Stimulated activated naive CD4-positive, alpha-beta T cell (primary cell): ENCODE results near the gene DIPK1B.

Source experiments
- DNase-seq, 6 experiments: peaks; one replicate each; lab custom pipeline; 2025; lab: John Stamatoyannopoulos, UW

DIPK1B gene

GRCh38 chr9:136686794-136687711 lies 25.3 kb upstream of the DIPK1B start, which contains the start of gene AGPAT2:
TSS of gene AGPAT2 (minus strand) at chr9:136687457. CDS start at chr9:136687357, 100 bp downstream.
- peak in 5 of 6 experiments; percentile 43 to 66 (median 45) for DNase-seq

DNA sequence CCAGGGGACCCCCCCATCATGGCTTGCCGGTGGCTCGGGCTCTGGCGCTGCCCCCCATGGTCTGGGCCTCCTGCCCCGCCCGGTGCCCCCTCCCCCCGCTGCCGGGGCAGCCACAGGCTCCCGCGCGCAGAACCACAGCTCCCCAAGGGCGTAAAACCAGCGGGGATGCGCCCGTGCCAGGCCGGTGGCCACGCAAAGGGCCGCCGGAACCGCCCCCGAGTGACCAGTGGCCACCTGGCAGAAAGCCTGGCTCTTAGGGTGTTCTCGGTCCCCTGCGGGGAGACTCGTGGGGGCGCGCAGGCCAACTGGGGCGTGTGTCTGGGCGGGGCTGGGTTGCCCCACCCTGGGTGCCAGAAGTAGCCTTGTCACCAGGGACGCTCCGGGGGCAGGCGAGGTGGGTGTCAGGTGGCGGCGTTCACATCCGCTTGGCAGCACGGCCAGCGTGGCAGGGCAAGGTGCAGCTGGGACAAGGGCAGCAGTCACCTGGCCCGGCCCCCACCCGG lies 24.6 kb upstream of the DIPK1B start:
- no peak for DNase-seq

- DNase-seq, result no peak
Measured at GRCh38 chr9:136688274-136689107, 23.9 kb upstream of the DIPK1B start.

- DNase-seq, result no peak
Measured at GRCh38 chr9:136689108-136689460, 23.3 kb upstream of the DIPK1B start.

DNA sequence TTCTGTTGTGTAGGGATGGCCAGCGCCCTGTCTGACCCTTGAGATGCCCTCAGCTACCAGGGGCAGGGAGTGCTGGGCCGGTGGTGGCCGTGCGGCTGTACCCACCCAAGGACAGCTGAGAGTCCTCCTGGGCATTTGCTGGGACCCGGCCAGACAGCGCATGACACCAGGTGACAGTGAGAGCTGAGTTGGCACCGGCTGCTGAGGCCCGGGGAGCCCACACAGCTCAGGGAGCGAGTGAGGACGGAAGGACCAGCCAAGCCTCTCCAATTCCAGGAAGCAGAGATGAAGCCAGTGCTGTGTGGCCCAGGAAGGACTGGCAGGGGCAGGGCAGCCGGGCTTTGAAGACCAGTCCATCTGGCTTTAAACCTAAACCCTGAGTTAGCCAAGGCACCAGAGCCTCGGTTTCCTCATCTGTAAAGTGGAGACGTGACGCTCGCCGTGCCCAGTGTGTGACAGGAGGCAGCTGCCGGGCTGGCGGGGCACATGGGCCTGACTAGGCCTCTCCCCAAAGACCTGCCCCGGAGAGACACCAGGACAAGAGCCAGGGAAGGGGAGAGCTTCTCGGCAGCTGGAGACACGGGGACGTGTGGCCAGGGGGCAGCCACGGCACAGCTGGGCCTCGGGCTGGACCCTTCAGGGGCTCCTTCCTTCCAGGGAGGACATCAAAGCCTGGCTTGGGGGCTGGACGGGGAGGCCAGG lies 22.1 kb upstream of the DIPK1B start:
- no peak for DNase-seq

DNA sequence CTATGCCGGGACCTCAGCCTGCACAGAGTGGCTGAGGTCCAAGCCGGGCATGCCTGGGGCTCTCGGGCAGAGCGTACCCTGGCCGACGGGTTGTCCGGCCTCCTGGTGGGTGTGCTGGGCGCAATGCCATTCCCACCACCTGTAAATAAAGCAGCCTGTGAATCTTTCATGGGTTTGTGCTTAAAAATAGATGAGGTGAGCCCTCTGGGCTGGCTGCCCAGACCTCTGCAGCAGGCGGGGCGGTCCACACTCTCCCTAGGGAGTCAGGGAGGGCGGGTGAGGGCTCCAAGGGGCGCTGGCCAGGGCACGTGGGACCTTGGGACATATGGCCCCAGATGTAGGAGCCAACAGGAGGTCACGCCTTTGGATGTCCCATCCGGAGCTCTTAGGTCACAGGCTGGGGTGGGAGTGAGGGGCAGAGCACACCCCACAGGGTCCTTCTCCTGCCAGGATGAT lies 21.5 kb upstream of the DIPK1B start:
- DNase-seq, result no peak

- no peak for DNase-seq
Measured at GRCh38 chr9:136691316-136692184, 20.8 kb upstream of the DIPK1B start.

- DNase-seq, result no peak
Measured at GRCh38 chr9:136692185-136693134, 19.9 kb upstream of the DIPK1B start.

DNA sequence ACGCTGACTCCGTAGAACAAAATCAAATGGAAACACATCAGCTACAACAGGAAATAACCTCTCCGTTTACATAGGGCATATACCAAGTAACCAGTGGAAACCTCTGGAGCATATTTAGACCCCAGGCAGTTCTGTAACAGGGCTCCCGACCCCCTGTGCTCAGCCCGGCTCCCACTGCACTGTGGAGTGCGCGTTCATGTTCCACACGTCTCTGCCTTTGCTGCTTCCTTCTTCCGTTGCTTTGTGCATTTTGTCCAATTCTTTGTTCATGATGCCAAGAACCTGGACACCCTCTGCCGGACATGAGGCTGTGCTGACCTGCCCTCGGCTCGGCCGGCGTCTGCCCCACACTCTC lies 19.3 kb upstream of the DIPK1B start:
- no peak for DNase-seq

DNA sequence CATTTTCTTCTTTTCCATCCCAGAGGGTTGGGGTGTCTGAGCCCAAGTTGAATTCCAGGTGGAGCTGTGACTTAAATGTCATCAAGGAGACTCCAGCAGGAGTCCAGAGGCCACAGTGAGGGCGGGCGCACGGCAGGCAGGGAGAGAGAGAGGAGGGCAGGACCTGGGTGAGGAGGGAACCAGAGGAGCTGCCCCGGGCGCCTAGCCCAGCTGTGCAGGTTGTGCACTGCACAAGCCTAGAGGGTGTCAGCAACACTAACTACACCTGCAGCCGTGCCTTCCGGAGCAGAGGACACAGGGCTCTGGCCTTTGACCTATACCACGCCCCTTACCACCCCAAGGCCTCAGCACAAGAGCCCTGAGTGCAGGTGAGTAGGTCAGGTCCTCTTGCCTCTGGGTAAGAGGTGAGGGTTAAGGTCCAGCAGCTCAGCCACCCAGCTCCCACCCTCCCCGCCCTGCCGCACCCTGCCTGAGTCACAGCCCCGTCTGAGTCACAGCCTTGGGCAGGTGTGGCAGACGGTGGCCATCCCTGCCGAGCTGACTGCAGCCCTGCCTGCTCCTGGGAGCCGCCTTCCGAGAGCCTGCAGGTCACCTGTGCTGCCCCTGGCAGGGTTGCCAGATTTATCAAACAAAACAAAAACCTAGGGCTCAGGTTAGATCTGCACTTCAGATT lies 18.7 kb upstream of the DIPK1B start:
- DNase-seq, result no peak

DNA sequence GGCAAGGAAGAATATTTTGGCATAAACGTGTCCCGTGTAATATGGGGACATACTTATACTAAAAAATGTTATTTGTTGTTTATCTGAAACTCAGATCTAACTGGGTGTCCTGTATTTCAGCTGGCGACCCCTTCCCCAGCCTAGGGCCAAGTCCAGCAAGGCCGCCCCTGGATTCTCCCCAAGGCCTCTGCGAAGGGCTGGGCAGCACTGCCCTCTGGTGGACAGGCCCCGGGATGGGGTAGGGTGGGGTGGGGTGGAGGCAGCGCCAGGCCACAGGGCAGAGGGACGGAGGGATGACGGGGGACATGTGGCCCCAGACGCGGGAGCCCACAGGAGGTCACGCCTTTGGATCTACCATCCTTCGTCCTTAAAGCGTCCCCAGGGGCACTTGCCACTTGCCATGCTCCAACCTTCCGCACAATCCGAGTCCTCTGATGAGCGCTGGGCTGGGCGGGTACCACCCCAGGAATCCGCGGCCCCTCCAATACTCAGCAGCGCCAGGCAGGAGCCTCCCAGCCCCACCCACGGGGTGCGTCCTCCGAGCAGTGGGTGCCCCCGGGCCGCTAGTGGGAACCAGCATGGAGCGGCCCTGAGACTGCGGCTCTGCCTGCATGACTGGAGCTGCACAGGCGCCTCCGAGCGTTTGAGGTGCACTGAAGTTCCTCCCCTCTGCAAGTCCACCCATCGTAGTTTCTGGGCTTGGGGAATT lies 18.1 kb upstream of the DIPK1B start:
- no peak for DNase-seq

DNA sequence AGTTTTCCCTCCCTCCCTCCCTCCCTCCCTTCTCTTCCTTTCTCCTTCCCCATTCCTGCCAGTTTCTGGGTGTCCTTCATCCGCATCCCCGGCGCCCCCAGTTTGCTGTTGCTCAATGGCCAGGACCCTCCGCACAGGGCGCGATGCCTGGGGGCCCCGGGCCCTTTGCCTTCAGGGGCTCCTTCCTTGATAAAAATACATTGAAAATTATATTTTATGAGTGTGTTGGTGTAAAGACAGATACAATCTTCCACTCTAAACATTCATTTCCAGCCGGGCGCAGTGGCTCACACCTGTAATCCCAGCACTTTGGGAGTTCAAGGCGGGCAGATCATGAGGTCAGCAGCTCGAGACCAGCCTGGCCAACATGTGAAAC lies 17.5 kb upstream of the DIPK1B start:
- DNase-seq, result no peak

DNA sequence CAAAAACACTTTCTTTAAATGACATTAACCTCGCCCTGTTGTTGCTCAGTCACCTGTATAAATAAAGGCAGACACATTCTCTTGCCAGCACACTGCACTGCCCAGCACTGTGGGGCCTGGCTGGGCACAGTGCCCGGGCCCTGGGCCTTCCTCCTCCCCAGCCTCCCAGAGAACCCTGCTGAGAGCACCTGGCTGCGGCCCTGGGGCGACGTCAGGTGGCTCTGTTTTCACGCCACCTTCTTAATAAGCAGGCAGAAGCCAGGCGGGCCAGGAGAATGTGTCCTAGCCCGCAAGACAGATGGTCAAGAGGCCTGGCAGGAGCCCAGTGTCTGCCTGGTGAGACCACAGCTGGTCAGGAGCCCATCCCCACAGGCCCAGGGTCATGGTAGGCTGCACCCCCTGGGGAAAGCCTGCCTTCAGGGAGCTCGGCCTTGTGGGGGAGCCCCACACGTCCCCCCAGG lies 16.9 kb upstream of the DIPK1B start:
- DNase-seq, result no peak

DNA sequence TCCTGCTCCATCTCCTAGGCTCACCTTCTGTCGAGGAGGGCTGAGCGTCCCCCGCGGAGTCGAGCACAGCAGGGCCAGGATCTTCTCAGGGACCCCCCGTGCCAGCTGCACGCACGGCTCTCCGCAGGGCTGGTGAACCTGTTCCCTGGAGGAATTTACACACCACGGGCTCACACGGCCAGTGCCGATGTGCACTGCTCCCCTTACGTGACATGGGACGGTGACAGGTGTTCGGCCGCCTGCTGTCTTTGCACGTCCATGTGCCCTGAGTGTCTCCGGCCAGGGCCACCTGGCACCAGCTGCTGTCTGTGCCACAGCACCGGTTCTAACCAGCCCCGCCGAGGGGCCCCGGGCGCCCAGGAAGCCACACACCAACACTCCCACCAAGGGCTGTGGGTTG lies 16.4 kb upstream of the DIPK1B start:
- no peak for DNase-seq

DNA sequence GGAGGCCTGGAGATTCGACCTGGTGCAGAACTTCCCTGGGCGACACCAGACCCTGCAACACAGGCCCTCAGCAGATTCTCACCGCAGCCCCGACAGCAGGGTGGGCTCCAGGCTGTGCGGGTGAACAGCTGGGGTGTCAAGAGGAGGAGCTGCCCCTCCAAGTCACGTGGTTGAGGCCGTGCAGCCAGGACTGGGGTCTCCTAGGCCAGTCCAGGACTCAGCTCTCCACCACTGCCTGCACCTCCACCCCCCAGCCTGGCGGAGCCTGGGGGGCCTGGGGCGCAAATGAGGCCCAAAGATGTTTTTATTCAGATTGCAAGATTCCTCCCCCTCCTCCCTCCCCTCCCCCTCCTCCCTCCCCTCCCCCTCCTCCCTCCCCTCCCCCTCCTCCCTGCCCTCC lies 15.9 kb upstream of the DIPK1B start:
- DNase-seq, result no peak

- no peak for DNase-seq
Measured at GRCh38 chr9:136697146-136697820, 15.1 kb upstream of the DIPK1B start.

- no peak for DNase-seq
Measured at GRCh38 chr9:136697821-136698526, 14.4 kb upstream of the DIPK1B start.
